DND-41 (cell line): ENCODE results near the gene PDE6A.

Source experiments
- ATAC-seq: fragments of 200-7000 bp; cut with Tn5 transposase; 3 replicates; pipeline ENCODE4 v1.9.1; 2021; ENCODE audit warnings: low read depth; ENCODE audit not compliant: insufficient read depth
- DNase-seq: peaks from one replicate; pipeline ENCODE4 v3.0.0-alpha.2; 2020
- H2AFZ ChIP-seq: 2 replicates; pipeline ENCODE4 v1.6.0; 2012; ENCODE audit warnings: low read depth, low read length
- H3K27ac ChIP-seq: 2 replicates; pipeline ENCODE4 v1.5.1; 2012; ENCODE audit warnings: low read length, inconsistent platforms
- H3K27me3 ChIP-seq: fragments of 200-600 bp; sonication (generic); 2 replicates; pipeline ENCODE4 v1.6.0; 2012; ENCODE audit warnings: low read length, mild to moderate bottlenecking, inconsistent platforms; ENCODE audit not compliant: insufficient read depth, poor library complexity
- H3K36me3 ChIP-seq: 2 replicates; pipeline ENCODE4 v1.5.1; 2012; ENCODE audit warnings: low read length, inconsistent platforms; ENCODE audit not compliant: insufficient read depth
- H3K4me1 ChIP-seq: 2 replicates; pipeline ENCODE4 v1.5.1; 2012; ENCODE audit warnings: mild to moderate bottlenecking, low read length; ENCODE audit not compliant: insufficient read depth
- H3K4me2 ChIP-seq: 2 replicates; pipeline ENCODE4 v1.6.0; 2012; ENCODE audit warnings: mild to moderate bottlenecking, moderate library complexity, low read length, inconsistent platforms; ENCODE audit not compliant: insufficient read depth
- H3K4me3 ChIP-seq, 2 experiments: fragments of 200-600 bp in 1 of 2; shearing (Covaris generic) in 1 of 2; 2 replicates each; pipeline ENCODE4 v1.5.1; 2012 to 2016; ENCODE audit warnings: inconsistent platforms in 2 of 2, low read length in 2 of 2, mild to moderate bottlenecking in 2 of 2, low read depth in 1 of 2, moderate library complexity in 1 of 2
- H3K79me2 ChIP-seq: 2 replicates; pipeline ENCODE4 v1.6.0; 2012; ENCODE audit warnings: low read length, inconsistent platforms; ENCODE audit not compliant: insufficient read depth
- H3K9ac ChIP-seq: 2 replicates; pipeline ENCODE4 v1.6.0; 2012; ENCODE audit warnings: low read depth, mild to moderate bottlenecking, inconsistent platforms, low read length, moderate library complexity
- H3K9me3 ChIP-seq: 2 replicates; pipeline ENCODE4 v1.5.1; 2012; ENCODE audit warnings: low read length, moderate library complexity, mild to moderate bottlenecking, inconsistent platforms; ENCODE audit not compliant: insufficient read depth, severe bottlenecking
- H4K20me1 ChIP-seq: 2 replicates; pipeline ENCODE4 v1.6.0; 2012; ENCODE audit warnings: low read length; ENCODE audit not compliant: insufficient read depth
- CTCF ChIP-seq: IDR thresholded peaks from 2 replicates; pipeline ENCODE4 v1.5.1; 2012; ENCODE audit warnings: borderline replicate concordance, low read length, moderate library complexity, mild to moderate bottlenecking; ENCODE audit not compliant: poor library complexity, severe bottlenecking; ENCODE audit errors: extremely low read depth
- EZH2 ChIP-seq: IDR thresholded peaks from 3 replicates; pipeline ENCODE4 v1.6.1; 2012; ENCODE audit warnings: borderline replicate concordance, low read depth, mild to moderate bottlenecking, moderate library complexity, low read length, inconsistent platforms; ENCODE audit not compliant: severe bottlenecking

The PDE6A gene

GRCh38 chr5:149849966-149850910, 94.4 kb downstream of the PDE6A start:
- Histone ChIP-seq H2AFZ (no peak overlapping the region), H3K9me3 (no peaks in the 10 kb centered on the region), H4K20me1 (no peaks in the 10 kb centered on the region), H3K4me3 (no peak overlapping the region), H3K4me2 (no peak overlapping the region), H3K27me3 (no peaks in the 10 kb centered on the region), H3K4me1 (no peaks in the 10 kb centered on the region), H3K9ac (no peak overlapping the region), H3K79me2 (no peaks in the 10 kb centered on the region), H3K36me3 (peaks cover 31% of the 10 kb centered on the region), H3K27ac (no peak overlapping the region)
- TF ChIP-seq EZH2: no peak
- TF ChIP-seq CTCF: no peak
- ATAC-seq (no peak), DNase-seq (no peak)

- DNase-seq (no peak), ATAC-seq (no peak)
- Histone ChIP-seq H3K9ac (no peak overlapping the region), H3K4me2 (no peak overlapping the region), H3K79me2 (no peaks in the 10 kb centered on the region), H2AFZ (no peak overlapping the region), H3K4me1 (no peaks in the 10 kb centered on the region), H3K27me3 (no peaks in the 10 kb centered on the region), H3K4me3 (no peak overlapping the region), H3K9me3 (no peaks in the 10 kb centered on the region), H4K20me1 (no peaks in the 10 kb centered on the region), H3K27ac (no peak overlapping the region), H3K36me3 (peaks cover 39% of the 10 kb centered on the region)
- TF ChIP-seq EZH2 (no peak), CTCF (no peak)
Observed at GRCh38 chr5:149849280-149849965, 95.2 kb downstream of the PDE6A start.

- Histone ChIP-seq H3K36me3 (peaks cover 47% of the 10 kb centered on the region), H3K27ac (no peak overlapping the region), H3K79me2 (no peaks in the 10 kb centered on the region), H4K20me1 (no peaks in the 10 kb centered on the region), H3K9me3 (no peaks in the 10 kb centered on the region), H3K9ac (no peak overlapping the region), H3K4me3 (no peak overlapping the region), H3K4me1 (no peaks in the 10 kb centered on the region), H2AFZ (no peak overlapping the region), H3K4me2 (no peak overlapping the region), H3K27me3 (no peaks in the 10 kb centered on the region)
- DNase-seq: no peak
- no peak for ATAC-seq
- TF ChIP-seq CTCF: no peak
- TF ChIP-seq EZH2: no peak
Observed at GRCh38 chr5:149847611-149848010, 97.0 kb downstream of the PDE6A start.
